Panc1 (cell line): ENCODE measurements around the gene GFER. TPM values are rescaled to one million over a fixed set of nuclear protein-coding genes. Genes with fewer than 3 reads are reported as not detected.

Experiments
- ATAC-seq: fragments of 200-7000 bp; cut with Tn5 transposase; 2 replicates; pipeline ENCODE4 v1.9.1; 2020; ENCODE audit warnings: mild to moderate bottlenecking, moderate library complexity
- BruUV-seq: library from RNA; stranded (reverse); fragments of 400-500 nt; replicated peaks from 2 replicates; lab custom pipeline; 2021; lab: Mats Ljungman, UMichigan
- CTCF ChIA-PET: fragments of 300-600 bp; sonication (Branson Sonifier 250); formaldehyde crosslinking; loops from one replicate; lab custom pipeline; 2022; ENCODE audit warnings: antibody characterized with exemption; lab: Charles Lee
- POLR2A ChIA-PET: fragments of 300-600 bp; sonication (Branson Sonifier 250); formaldehyde crosslinking; loops from one replicate; lab custom pipeline; 2022; ENCODE audit warnings: antibody characterized with exemption; lab: Charles Lee
- DNase-seq: peaks from one replicate; pipeline ENCODE4 v3.0.0-alpha.2; 2010; ENCODE audit warnings: low read depth, low spot score
- H3K27ac ChIP-seq: 2 replicates; pipeline ENCODE4 v1.5.1; 2011; ENCODE audit warnings: mild to moderate bottlenecking, low read length, inconsistent platforms
- H3K27me3 ChIP-seq: fragments of 200-500 bp; sonication (Bioruptor generic); 2 replicates; pipeline ENCODE4 v1.6.0; 2014; ENCODE audit warnings: low read length, inconsistent platforms; ENCODE audit not compliant: control insufficient read depth, insufficient read depth
- H3K36me3 ChIP-seq: fragments of 200-500 bp; sonication (Bioruptor generic); 2 replicates; pipeline ENCODE4 v1.5.1; 2014; ENCODE audit warnings: inconsistent platforms, mild to moderate bottlenecking, low read length, moderate library complexity; ENCODE audit not compliant: control insufficient read depth, insufficient read depth
- H3K4me1 ChIP-seq: 2 replicates; pipeline ENCODE4 v1.5.1; 2011; ENCODE audit warnings: inconsistent platforms, mild to moderate bottlenecking, low read length, moderate library complexity; ENCODE audit not compliant: control insufficient read depth, insufficient read depth
- H3K4me3 ChIP-seq, 2 experiments: 2 replicates each; pipeline ENCODE4 v1.5.1; 2011 to 2012; ENCODE audit warnings: low read depth in 2 of 2, low read length in 2 of 2, mild to moderate bottlenecking in 2 of 2, inconsistent platforms in 1 of 2, moderate library complexity in 1 of 2
- H3K9me3 ChIP-seq: fragments of 200-500 bp; sonication (Bioruptor generic); 2 replicates; pipeline ENCODE4 v1.5.1; 2014; ENCODE audit warnings: low read depth, mild to moderate bottlenecking, inconsistent platforms, low read length, moderate library complexity; ENCODE audit not compliant: control insufficient read depth, insufficient read depth
- POLR2AphosphoS5 ChIP-seq: IDR thresholded peaks from 2 replicates; pipeline ENCODE4 v1.6.1; 2012; ENCODE audit warnings: mild to moderate bottlenecking, low read depth, low read length, moderate library complexity
- SIN3A ChIP-seq: IDR thresholded peaks from 2 replicates; pipeline ENCODE4 v1.6.1; 2012; ENCODE audit warnings: low read depth, mild to moderate bottlenecking, low read length, moderate library complexity, borderline replicate concordance; ENCODE audit not compliant: insufficient read depth
- TCF7L2 ChIP-seq: IDR thresholded peaks from 2 replicates; pipeline ENCODE4 v1.6.1; 2011; ENCODE audit warnings: mild to moderate bottlenecking, low read depth, low read length, inconsistent platforms
- in situ Hi-C: cut with HindIII; loops from 2 replicates; pipeline ENCODE4 v1.10.0; 2016; ENCODE audit warnings: low sequenced_read_pairs, low pct_unique_long_range_greater_than_20kb
- intact Hi-C: fragments of 100-400 bp; cut with micrococcal nuclease; formaldehyde crosslinking; loops from one replicate; pipeline ENCODE4 v1.10.0; 2022; ENCODE audit not compliant: unreplicated experiment
- total RNA-seq: library from RNA; stranded (reverse); gene quantifications from one replicate; pipeline ENCODE4 v1.2.1, GENCODE V29; 2021; ENCODE audit not compliant: unreplicated experiment
- TF ChIP-seq, protein P1 (sequence below): fragments of 450-650 bp; IDR thresholded peaks from 2 replicates; pipeline ENCODE4 v1.5.1; 2017; ENCODE audit warnings: mild to moderate bottlenecking
- TF ChIP-seq, protein P2 (sequence below), 2 experiments: IDR thresholded peaks; 2 replicates each; pipeline ENCODE4 v1.6.1; 2011 to 2012; ENCODE audit warnings: low read depth in 2 of 2, control low read depth in 1 of 2, low read length in 1 of 2, mild to moderate bottlenecking in 1 of 2, moderate library complexity in 1 of 2; ENCODE audit not compliant: insufficient read depth in 1 of 2

GFER gene
- total RNA-seq, 1 experiment from 2014 or later = 49.2 TPM

DNA sequence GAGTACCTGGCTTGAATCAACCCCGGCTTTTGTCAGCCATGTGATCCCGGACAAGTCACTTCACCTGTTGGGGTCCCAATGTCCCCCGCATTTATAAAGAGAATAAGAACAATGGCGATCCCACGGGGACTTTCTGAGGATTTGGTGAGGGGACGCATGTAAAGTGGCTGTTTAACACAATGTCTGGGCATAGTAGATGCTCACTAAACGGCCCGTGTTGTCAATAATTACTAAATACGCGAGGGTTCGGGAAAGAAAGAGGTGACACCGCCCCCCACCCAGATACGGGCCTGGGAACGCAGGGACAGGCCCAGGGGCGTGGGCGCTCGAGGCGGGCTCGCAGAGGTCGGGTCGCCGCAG, 7.6 kb downstream of the GFER start:
- Histone ChIP-seq H3K9me3 (no peaks in the 10 kb centered on the region), H3K27ac (no peak overlapping the region), H3K36me3 (no peaks in the 10 kb centered on the region), H3K27me3 (no peaks in the 10 kb centered on the region), H3K4me1 (peaks cover 15% of the 10 kb centered on the region; the same call in 1 of the 2 replicates), H3K4me3 (no peak overlapping the region)
- no TSS peak for BruUV-seq
- no peak for ATAC-seq
- in situ Hi-C loops = no loop called here
- no peak for DNase-seq
- no peak for TF ChIP-seq SIN3A
- TF ChIP-seq POLR2AphosphoS5 = no peak
- TF ChIP-seq TCF7L2 = no peak
- TF ChIP-seq, protein P1, sequence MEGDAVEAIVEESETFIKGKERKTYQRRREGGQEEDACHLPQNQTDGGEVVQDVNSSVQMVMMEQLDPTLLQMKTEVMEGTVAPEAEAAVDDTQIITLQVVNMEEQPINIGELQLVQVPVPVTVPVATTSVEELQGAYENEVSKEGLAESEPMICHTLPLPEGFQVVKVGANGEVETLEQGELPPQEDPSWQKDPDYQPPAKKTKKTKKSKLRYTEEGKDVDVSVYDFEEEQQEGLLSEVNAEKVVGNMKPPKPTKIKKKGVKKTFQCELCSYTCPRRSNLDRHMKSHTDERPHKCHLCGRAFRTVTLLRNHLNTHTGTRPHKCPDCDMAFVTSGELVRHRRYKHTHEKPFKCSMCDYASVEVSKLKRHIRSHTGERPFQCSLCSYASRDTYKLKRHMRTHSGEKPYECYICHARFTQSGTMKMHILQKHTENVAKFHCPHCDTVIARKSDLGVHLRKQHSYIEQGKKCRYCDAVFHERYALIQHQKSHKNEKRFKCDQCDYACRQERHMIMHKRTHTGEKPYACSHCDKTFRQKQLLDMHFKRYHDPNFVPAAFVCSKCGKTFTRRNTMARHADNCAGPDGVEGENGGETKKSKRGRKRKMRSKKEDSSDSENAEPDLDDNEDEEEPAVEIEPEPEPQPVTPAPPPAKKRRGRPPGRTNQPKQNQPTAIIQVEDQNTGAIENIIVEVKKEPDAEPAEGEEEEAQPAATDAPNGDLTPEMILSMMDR = no peak
- TF ChIP-seq, protein P2, sequence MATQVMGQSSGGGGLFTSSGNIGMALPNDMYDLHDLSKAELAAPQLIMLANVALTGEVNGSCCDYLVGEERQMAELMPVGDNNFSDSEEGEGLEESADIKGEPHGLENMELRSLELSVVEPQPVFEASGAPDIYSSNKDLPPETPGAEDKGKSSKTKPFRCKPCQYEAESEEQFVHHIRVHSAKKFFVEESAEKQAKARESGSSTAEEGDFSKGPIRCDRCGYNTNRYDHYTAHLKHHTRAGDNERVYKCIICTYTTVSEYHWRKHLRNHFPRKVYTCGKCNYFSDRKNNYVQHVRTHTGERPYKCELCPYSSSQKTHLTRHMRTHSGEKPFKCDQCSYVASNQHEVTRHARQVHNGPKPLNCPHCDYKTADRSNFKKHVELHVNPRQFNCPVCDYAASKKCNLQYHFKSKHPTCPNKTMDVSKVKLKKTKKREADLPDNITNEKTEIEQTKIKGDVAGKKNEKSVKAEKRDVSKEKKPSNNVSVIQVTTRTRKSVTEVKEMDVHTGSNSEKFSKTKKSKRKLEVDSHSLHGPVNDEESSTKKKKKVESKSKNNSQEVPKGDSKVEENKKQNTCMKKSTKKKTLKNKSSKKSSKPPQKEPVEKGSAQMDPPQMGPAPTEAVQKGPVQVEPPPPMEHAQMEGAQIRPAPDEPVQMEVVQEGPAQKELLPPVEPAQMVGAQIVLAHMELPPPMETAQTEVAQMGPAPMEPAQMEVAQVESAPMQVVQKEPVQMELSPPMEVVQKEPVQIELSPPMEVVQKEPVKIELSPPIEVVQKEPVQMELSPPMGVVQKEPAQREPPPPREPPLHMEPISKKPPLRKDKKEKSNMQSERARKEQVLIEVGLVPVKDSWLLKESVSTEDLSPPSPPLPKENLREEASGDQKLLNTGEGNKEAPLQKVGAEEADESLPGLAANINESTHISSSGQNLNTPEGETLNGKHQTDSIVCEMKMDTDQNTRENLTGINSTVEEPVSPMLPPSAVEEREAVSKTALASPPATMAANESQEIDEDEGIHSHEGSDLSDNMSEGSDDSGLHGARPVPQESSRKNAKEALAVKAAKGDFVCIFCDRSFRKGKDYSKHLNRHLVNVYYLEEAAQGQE (IDR thresholded peaks at IDR 0.05; ENCODE audit: insufficient read depth in 1 of 2, low read depth in 2 of 2, low read length in 1 of 2) = no peak
- intact Hi-C loops = no loop called here
- ChIA-PET POLR2A (no interaction called here), CTCF (interaction anchor here (0.6 kb wide), 1 partner anchor 149 kb away, joined by 4 read pairs; no protein-coding TSS in a partner anchor)

DNA sequence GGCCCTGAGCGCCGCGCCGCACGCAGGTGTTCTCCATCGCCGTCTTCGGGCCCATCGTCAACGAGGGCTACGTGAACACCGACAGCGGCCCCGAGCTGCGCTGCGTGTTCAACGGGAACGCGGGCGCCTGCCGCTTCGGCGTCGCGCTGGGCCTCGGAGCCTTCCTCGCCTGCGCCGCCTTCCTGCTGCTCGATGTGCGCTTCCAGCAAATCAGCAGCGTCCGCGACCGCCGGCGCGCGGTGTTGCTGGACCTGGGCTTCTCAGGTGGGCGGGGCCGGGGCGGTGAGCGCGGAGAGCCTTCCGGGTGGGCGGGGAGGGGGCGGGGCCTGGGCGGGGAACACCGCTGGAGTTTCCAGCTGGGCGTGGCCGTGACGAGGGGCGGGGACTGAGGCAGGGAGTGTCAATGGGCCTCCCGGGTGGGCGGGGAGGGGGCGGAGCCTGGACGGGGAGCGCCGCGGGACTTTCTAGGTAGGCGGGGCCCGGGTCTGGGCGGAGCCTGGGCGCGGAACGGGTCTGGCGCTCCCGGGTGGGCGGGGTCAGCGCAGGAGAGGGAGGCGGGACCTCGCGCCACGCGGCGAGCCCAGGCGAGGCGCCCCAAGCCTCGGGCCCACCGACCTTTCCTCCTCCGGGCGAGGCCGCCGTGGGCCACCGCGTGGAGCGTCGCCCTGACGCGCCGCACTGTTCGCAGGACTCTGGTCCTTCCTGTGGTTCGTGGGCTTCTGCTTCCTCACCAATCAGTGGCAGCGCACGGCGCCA, 8.1 kb downstream of the GFER start:
- intact Hi-C loops (no loop called here), in situ Hi-C loops (no loop called here)
- ChIA-PET POLR2A (no interaction called here), CTCF (interaction anchor here (0.6 kb wide), 1 partner anchor 148 kb away, joined by 4 read pairs; no protein-coding TSS in a partner anchor)
- no peaks in the 10 kb centered on the region for H3K36me3 ChIP-seq
- H3K4me1 ChIP-seq = peaks cover 15% of the 10 kb centered on the region; the same call in 1 of the 2 replicates
- no peak overlapping the region for H3K4me3 ChIP-seq
- H3K27me3 ChIP-seq = no peaks in the 10 kb centered on the region
- TF ChIP-seq, protein P2 (IDR thresholded peaks at IDR 0.05; ENCODE audit: insufficient read depth in 1 of 2, low read depth in 2 of 2, low read length in 1 of 2) = no peak
- TF ChIP-seq POLR2AphosphoS5 (no peak), SIN3A (no peak), TCF7L2 (no peak)
- TF ChIP-seq, protein P1 = no peak
- DNase-seq (no peak), ATAC-seq (no peak)
- no peak overlapping the region for H3K27ac ChIP-seq
- BruUV-seq = no TSS peak
- no peaks in the 10 kb centered on the region for H3K9me3 ChIP-seq
